GM19240 (cell line): ENCODE results near the gene FMNL1.

Experiments used
- DNase-seq: peaks from one replicate; pipeline ENCODE4 v3.0.0; 2011; ENCODE audit warnings: low spot score; ENCODE audit not compliant: insufficient read length

The FMNL1 gene

DNA sequence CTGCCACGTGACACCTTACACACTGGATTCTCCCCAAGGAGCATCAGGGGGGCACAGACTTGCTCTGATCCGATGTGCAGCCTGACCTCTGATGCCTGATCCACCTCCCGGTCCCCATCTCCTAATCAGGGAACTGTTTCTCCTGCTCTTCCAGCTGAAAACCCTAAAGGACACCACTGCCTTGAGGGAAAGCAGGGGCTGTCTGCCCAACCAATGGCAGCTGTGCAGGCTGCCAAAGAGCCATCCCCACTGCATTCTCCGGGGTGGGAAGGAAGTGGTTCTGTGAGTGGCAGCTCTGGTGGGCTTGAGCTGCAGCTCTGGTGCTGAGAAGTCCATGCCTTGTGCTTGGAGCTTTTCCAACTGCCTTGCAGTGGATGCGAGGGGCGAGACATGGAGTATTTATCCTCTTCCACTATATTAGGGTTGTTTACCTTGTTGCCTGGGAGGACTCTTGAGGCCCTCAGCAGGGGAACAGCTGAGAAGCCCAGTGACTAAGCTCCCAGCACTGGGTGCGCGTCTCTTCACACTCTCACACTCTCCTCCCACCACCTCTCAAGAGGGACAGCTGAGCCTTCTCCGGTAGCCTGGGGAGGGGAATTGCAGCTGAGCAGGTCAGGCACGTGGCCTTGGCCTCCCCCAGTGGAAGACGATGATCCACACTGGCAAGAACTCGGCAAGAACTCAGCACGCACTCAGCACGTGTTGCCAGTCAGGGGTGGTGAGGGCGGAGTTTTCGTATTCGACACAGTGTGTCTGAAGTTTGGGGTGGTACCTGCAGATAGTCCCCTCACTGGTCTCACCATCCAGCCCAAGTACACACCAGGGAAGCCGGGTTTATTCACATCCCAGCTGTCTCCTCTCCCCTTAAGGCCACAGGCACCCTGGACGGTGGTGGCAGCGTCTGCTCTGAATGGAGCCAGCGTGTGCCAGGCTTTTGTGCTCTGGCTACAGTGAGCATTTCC, 61.3 kb downstream of the FMNL1 start:
- DNase-seq = no peak

DNA sequence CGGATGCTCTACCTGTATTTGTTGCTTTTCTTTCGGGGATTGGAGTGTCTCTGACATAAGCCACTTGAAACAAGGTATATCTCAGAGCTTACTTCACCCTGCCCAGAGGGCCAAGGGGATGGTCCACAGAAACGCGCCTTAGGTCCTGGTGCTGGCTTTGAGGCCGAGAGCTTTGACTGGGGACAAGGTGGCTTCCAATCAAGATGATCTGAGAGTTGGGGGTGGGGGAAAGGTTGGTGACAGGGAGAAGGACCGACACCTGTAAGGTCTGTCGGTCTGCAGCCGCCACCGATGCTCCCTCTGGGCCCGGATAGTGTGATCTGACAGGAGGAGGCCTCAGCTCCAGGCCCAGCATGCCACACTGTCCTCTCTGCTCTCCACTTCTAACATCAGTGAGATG, 62.0 kb downstream of the FMNL1 start:
- no peak for DNase-seq

DNA sequence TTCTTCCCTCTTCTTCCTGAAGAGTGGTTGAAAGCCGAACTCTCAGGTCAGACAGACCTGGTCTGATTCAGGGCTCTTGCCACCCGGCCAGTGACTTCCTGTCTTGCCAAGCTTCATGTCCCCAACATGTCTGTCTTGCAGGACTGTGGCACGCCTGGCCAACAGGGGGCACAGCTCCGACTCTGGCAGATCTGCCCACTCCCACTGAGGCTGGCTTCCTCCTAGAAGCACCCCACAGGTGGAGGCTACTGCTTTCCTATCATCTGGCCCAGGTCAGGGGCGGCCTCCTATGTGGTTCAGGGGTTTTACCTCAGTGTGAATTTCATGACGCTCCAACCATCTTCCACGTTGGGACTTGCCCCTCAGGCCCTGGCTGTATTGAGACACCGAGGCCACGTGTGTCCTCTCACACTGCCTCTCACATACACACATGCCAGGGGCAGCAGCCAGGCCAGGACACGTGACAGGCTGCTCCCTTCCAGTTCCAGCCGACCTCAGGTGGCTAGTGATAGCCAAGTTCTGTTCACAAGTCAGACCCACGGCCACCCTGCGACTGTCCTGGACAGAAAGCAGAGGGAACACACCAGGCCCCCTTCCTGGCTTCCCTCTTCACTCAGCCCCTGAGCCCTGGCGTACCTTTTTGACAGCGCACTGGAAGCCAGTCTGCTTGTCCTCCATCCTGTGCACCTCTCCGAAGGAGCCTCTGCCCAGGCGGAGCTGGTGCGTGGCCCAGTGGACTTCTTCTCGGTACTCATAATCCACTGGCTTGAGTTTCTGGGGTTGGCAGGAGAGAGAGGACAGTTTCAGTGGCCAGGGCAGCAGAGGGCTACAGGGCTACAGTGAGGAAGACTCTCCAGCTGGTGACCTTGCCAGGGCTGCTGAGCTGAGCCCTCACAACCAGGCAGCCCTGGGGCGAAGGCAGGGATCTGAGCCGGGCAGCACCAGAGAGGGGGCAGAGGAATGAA, 62.8 kb downstream of the FMNL1 start:
- DNase-seq = no peak

DNA sequence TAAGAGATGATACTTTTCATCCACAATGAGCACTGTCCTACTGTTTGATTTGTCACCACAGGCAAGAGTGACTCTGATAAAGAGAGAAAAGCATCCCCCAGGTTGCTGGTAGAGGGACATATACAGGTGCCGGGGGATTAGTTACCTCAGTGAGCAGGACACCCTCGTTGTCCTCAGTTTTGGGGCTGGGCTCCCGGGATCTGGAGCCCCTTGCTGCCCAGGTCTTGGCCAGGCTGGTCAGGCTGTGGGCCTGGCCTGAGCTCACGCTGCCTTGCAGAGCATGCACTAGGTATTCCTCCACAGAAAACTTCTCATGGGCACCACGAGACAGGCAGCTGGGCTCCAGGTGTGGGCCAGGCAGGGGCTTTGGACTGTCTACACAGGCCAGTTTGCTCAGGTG, 64.6 kb downstream of the FMNL1 start:
- DNase-seq = no peak

DNA sequence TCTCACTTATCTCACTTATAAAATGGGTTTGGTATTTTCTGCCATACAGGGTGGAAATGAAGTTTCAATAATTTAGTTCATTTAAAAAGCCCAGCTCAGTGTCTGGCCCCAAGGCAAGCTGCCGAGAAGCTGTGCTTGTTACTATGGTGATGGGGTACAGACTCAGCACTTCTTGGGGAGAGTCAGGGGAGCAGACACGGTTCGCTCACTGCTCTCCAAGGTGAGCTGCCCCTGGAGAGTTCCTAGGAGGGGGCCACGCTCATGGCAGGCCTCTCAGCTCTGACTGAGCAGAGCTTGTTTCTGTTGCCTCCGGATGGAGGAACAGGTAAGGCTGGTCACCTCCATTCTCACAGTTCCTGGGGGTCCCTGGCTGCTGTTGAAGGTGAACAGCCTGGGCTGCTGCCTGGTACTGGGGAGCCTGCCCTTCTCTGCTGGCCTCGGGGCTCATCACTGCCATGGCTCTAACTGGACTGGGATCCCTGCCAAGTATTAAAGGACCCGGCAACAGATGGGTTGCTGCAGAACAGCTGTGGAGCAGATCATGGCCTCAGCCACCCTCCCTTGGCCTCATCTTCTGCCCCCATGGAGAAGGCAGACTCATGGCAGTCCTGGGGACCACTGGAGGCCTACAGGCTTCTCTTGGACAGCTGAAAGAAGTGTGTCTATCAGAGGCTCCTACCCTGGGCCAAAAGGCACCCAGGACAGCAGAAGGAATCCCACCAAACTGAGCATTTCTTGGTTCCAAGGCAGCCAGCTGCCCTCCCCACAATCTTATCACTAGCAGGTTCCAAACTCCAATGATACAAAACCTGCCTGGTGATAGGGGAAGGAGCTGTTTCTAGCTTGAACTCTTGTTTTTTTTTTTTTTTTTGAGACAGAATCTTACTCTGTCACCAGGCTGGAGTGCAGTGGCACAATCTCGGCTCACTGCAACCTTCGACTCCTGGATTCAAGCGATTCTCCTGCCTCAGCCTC, 66.1 kb downstream of the FMNL1 start:
- no peak for DNase-seq

DNA sequence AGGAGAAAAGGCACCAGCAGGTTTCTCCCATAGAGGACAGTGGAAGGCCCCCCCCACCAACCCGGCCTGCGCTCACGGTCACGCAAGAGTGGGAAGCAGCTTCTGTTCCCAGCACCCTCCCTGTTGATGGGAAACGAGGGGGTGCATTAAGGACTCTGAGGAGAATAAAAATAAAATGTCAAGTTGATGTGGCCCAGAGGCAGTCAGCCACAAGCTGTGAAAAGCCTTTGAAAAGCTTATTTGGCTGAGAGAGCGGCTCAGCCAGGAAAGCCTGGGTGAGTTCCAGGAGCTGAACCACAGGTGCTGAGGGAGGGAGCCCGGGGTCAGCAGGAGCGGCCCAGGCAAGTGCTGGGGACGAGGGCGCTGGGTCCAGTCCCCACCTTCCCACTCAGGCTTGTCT, 67.1 kb downstream of the FMNL1 start:
- DNase-seq = no peak

DNA sequence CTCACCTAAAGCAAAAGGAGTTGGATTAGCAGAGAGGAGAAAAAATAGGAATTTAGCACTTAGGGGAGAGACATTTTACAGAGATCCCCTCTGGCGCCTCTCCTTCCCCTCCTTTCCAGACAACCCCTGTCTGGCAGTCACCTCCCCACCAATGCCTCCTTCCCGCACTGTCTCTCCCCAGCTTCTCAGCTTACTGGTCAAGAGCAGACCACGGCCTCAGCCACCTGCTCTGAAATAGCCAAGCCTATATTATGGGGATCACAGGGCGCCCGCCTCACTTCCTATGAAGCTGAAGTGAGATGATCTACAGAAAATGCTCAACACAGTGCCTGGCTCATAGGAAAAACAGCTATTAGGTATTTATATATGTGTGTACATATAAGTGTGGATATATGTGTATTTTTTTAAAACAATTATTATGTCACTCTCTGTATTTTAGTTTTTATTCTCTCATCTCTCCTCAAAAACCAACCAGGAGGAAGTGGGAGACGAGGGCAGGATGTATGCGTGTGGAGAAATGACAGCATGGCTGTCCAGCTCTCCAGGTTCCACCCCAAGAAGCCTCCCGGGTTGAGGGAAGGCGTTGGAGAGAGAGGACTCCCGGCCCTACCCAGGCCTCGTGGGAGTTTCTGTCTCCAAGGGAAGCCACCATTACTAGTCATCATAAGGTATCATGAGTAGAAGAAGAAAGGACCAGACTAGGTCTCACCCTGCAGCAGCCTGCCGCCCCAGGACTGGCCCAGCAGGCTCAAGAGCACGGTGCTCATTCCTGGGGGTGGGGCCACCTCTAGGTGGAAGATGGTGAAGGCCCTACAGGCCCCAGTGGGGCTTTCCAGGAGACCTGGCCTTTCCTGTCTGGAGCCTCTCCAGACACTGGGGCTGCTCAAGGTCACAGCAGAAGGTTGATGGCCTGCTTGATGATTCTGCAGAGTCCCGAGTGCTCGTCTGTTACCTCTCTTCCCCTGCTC, 67.9 kb downstream of the FMNL1 start:
- DNase-seq = no peak

DNA sequence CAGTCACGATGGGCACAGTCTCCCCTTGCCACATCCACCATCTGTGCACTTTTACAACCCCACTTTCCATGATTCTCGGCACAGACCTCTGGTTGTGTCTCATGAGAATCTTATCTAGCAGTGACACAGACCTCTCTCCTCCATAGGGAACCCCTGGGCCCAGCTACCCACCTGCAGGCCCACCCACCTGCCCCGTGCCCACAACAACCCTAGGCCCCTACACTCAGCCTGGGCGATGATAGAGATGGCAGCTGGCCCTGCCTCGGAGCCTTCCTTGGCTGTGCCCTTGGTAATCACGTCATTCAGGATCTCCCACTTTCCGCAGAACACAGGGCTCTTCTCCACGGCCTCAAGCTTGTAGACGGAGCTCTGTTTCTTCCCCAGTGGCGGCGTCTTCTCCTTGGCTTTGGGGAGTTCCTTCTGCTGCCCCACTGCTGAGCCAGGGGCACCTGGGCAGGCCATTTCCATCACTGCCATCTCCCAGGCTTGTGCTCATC, 68.6 kb downstream of the FMNL1 start:
- no peak for DNase-seq

DNA sequence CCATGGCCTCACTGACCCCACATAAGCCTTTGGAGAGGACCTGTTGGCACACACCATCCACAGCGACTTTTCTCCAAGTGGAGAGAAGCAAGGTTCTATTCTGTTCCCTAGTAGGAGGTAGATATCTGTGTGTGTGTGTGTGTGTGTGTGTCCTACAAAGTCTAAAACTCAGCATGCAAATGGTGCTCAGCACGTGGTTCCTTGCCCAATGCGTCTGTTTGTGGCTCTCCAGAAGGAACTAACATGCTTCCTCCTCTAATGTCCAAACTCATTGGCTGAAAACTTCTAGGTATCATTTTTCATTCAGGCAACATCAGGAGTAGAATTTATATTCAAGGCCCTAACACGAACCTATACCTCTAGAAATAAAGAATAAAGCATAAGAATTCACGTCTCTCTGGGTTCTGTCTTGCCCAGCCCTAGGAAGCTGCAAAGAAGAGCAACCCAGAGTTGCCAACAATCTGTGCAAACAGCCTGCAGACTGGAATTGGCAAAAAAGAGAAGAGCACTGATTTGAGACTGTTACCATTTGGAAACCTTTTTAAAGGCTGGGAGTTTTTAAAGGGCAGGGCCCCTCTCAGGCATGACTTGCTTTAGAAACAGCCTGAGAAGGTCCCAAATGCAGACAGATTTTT, 69.6 kb downstream of the FMNL1 start:
- DNase-seq = no peak

DNA sequence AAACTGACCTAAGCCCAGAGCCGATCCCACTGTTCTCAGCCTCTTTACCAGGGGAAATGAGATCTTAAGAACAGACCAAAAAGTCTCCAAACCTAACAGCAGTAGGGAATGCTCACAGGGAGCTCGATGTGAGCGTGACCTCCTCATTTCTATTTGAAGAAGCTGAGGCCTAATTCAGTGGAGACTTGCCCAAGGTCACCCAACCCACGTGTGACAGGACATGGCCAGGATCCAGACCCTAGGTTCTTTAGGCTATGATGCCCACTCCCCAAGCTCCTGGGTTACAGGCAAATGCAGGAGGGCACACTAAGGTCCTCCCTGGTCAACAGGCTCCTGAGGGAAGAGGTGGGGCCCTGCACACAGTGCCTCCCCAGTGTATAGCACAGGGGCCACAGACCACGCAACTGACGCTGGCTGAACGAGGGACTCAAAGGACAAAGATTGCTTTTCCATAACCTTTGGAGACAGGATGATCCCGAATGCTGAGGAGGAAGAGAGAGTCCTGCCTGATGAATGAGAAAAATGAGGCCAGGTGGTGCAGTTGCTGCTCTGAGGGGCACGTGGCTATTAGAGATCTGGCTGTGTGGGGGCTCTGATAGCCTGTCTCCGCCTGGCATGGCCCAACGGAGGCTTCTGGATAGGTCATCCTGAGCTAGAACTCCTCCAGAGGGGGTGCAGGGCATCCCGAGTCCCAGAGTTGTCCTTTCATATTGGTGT, 71.2 kb downstream of the FMNL1 start:
- DNase-seq = no peak

DNA sequence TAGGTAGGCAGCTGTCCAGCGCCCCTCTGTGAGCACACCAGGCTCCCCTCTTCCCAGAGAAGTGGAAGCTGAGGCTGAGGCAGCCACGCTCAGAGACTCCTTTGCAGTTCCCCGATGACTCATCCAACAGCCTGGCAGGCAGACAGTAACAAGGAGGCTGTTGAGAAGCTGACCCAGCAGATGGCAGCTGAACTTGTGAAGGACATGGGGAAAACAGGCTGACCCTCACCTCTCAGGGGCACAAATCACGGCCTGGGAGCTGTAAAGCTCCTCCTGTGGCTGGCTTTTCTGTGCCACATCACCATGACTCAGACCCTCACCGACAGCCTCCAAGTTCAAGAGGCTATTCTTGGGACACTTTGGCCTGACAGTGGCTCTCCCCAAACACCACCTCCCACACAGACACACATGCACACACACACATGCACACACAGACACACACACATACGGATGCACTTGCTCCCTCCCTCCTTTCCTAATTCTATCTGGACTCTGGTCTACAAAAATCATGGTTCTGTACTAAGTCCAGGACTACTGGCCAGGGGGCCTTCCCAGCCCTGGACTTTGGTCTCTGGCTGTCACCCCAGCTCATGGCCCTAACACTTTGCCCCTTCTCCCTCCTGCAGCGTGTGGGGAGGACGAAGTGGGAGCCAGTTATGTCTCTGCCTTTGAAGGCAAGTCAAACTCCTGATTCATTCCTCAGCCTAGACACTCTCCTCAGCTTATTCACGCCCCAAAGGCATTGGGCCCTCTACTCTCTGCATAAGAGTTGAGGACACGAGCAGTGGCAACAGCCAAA, 71.9 kb downstream of the FMNL1 start:
- DNase-seq = no peak

DNA sequence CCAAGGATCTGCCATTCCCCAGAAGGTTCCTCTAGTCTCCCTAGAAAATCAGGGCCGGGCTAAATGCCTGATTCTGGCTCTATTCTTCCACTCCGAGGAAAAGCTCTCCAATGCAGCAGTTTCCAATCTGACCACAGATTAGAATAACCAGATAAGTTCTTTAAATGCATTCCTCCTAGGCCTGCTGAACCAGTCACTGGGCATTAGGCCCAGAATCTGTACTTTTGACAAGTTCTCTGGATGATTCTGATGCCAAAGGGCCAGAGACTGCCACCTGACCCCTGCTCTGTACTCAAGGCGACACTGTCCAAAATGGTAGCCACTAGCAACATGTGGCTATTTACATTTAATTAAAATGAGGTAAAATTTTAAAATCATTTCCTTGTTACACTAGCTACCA, 72.8 kb downstream of the FMNL1 start:
- DNase-seq = no peak

DNA sequence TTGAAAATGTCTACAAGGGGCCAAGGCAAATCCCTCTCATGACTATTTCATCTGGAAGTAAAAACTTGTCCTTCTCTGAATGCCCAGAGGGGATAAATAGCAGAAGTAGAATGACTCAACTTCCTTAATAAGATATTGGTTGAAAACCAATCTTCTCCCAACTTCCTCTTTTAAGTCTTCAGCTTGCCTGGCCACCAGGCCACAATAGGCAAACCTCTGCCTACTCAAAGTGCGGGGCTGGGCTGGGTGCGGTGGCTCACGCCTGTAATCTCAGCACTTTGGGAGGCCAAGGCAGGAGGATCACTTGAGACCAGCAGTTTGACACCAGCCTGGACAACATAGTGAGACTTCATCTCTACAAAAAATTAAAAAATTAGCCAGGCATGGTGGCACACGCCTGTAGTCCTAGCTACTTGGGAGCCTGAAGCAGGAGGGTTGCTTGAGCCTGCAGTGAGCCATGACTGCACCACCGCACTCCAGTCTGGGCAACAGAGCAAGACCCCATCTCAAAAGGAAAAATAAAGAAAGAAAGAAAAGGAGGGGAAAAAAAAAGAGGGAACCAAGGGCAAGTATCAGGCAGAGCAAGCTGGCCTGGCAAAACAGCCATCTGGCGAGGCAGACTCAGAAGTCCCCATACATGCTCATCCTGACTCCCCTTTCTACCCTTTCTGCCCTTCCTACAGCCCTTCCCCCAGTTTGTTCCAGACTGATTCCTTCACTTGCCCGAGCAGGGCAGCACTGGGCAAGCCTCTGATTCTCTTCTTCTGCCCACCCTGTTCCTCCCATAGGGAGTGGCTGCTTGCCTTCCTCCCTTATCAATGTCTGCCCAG, 74.5 kb downstream of the FMNL1 start:
- no peak for DNase-seq

DNA sequence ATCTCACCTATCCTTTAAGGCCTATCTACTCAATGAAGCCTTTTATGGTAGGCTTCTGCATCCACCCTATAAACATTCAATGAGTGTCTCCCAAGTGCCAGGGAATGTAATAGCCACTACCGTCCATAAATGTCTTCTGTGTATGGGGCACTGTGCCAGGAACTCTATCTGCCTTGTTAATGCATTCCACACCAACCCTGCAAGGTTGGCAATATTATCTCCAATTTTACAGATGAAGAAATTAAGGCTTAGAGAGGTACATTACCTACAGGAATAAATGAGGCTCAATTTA, 75.1 kb downstream of the FMNL1 start:
- no peak for DNase-seq
